Neural cell (in vitro differentiated cells): ENCODE results near the gene CYP1A1. TPM values are rescaled to one million over a fixed set of nuclear protein-coding genes. Genes with fewer than 3 reads are reported as not detected.

Source experiments
- H2AFZ ChIP-seq: fragments of 200-600, 300-800 bp; sonication (generic), shearing (Covaris generic); 2 replicates; pipeline ENCODE4 v1.6.0; 2014; ENCODE audit warnings: low read depth, mild to moderate bottlenecking, antibody characterized with exemption, low read length, moderate library complexity
- H3F3A ChIP-seq: fragments of 200-600 bp; shearing (Covaris generic); 2 replicates; pipeline ENCODE4 v1.6.1; 2016; ENCODE audit warnings: mild to moderate bottlenecking, moderate library complexity, mixed read lengths, antibody characterized with exemption, low read length; ENCODE audit not compliant: insufficient read depth, poor library complexity, severe bottlenecking
- H3K27ac ChIP-seq: fragments of 200-600, 300-800 bp; sonication (generic), shearing (Covaris generic); 2 replicates; pipeline ENCODE4 v1.5.1; 2014; ENCODE audit warnings: mild to moderate bottlenecking, low read length, moderate library complexity
- H3K27me3 ChIP-seq: fragments of 300-800, 200-600 bp; sonication (generic), shearing (Covaris generic); 2 replicates; pipeline ENCODE4 v1.6.0; 2014; ENCODE audit warnings: mild to moderate bottlenecking, low read depth, low read length, moderate library complexity; ENCODE audit not compliant: insufficient read depth
- H3K36me3 ChIP-seq: fragments of 300-800, 200-600 bp; sonication (generic), shearing (Covaris generic); 2 replicates; pipeline ENCODE4 v1.5.1; 2014; ENCODE audit warnings: mild to moderate bottlenecking, antibody characterized with exemption, low read length, moderate library complexity; ENCODE audit not compliant: insufficient read depth
- H3K4me2 ChIP-seq: fragments of 300-800, 200-600 bp; sonication (generic), shearing (Covaris generic); 2 replicates; pipeline ENCODE4 v1.6.0; 2014; ENCODE audit warnings: mild to moderate bottlenecking, low read length
- H3K4me3 ChIP-seq: fragments of 300-800, 200-600 bp; sonication (generic), shearing (Covaris generic); 2 replicates; pipeline ENCODE4 v1.5.1; 2014; ENCODE audit warnings: mild to moderate bottlenecking, low read length, moderate library complexity
- H3K79me2 ChIP-seq: fragments of 200-600 bp; shearing (Covaris generic); replicated peaks from 2 replicates; pipeline ENCODE4 v1.6.0; 2014; ENCODE audit warnings: mild to moderate bottlenecking, low read length, moderate library complexity; ENCODE audit not compliant: insufficient read depth
- H3K9ac ChIP-seq: fragments of 300-800, 200-600 bp; sonication (generic), shearing (Covaris generic); 2 replicates; pipeline ENCODE4 v1.6.1; 2016; ENCODE audit warnings: mild to moderate bottlenecking, low read length, mixed read lengths
- H3K9me2 ChIP-seq: fragments of 200-600 bp; shearing (Covaris generic); 2 replicates; pipeline ENCODE4 v1.6.1; 2016; ENCODE audit warnings: mild to moderate bottlenecking, low read length, mixed read lengths; ENCODE audit not compliant: insufficient read depth
- H3K9me3 ChIP-seq: fragments of 200-600, 300-800 bp; sonication (generic), shearing (Covaris generic); 2 replicates; pipeline ENCODE4 v1.6.1; 2016; ENCODE audit warnings: mild to moderate bottlenecking, mixed run types, low read length, moderate library complexity, mixed read lengths
- H4K20me1 ChIP-seq: fragments of 200-600 bp; shearing (Covaris generic); 2 replicates; pipeline ENCODE4 v1.6.1; 2016; ENCODE audit warnings: mild to moderate bottlenecking, mixed run types; ENCODE audit not compliant: insufficient read depth
- EZH2 ChIP-seq: fragments of 200-600, 300-800 bp; shearing (Covaris generic), sonication (generic); IDR thresholded peaks from 2 replicates; pipeline ENCODE4 v1.6.1; 2014; ENCODE audit warnings: antibody characterized with exemption, low read length, borderline replicate concordance, mild to moderate bottlenecking; ENCODE audit not compliant: insufficient read depth, poor library complexity, severe bottlenecking
- MXI1 ChIP-seq: fragments of 450-650 bp; conservative IDR thresholded peaks from 2 replicates; pipeline ENCODE4 v1.6.1; 2014; ENCODE audit warnings: antibody characterized with exemption, mild to moderate bottlenecking; ENCODE audit not compliant: poor library complexity, severe bottlenecking
- POLR2AphosphoS5 ChIP-seq: IDR thresholded peaks from 2 replicates; pipeline ENCODE4 v1.6.1; 2012
- RAD21 ChIP-seq: fragments of 450-650 bp; conservative IDR thresholded peaks from 2 replicates; pipeline ENCODE4 v1.6.1; 2014; ENCODE audit warnings: antibody characterized with exemption, mild to moderate bottlenecking, moderate library complexity
- SMC3 ChIP-seq: fragments of 450-650 bp; conservative IDR thresholded peaks from 2 replicates; pipeline ENCODE4 v1.6.1; 2014; ENCODE audit warnings: antibody characterized with exemption, mild to moderate bottlenecking, moderate library complexity; ENCODE audit not compliant: poor library complexity
- TAF1 ChIP-seq: IDR thresholded peaks from 2 replicates; pipeline ENCODE4 v1.6.1; 2012; ENCODE audit warnings: low read depth
- polyA plus RNA-seq: library from polyadenylated mRNA; depleted of rRNA; stranded (reverse); fragments of >200 nt; gene quantifications from 2 replicates; pipeline ENCODE4 v1.2.3, GENCODE V29; 2014
- TF ChIP-seq, protein P1 (sequence below): fragments of 450-650 bp; IDR thresholded peaks from 2 replicates; pipeline ENCODE4 v1.5.1; 2014; ENCODE audit warnings: antibody characterized with exemption, mild to moderate bottlenecking, moderate library complexity; ENCODE audit not compliant: poor library complexity, severe bottlenecking
- TF ChIP-seq, protein P2 (sequence below): IDR thresholded peaks from 2 replicates; pipeline ENCODE4 v1.6.1; 2012; ENCODE audit warnings: borderline replicate concordance

Gene CYP1A1
- polyA plus RNA-seq, 1 donor from 2014 or later: 0.09 TPM

GRCh38 chr15:74674161-74674560 lies 51.2 kb downstream of the CYP1A1 start:
- Histone ChIP-seq H3K36me3 (no peaks in the 10 kb centered on the region), H3K27ac (no peak overlapping the region), H3K9ac (no peak overlapping the region), H3K4me2 (no peak overlapping the region), H3K4me3 (no peak overlapping the region), H2AFZ (no peak overlapping the region), H4K20me1 (no peaks in the 10 kb centered on the region), H3F3A (no peaks in the 10 kb centered on the region), H3K27me3 (no peaks in the 10 kb centered on the region), H3K9me3 (no peaks in the 10 kb centered on the region), H3K9me2 (no peaks in the 10 kb centered on the region), H3K79me2 (peaks cover 24% of the 10 kb centered on the region)
- TF ChIP-seq, protein P1, sequence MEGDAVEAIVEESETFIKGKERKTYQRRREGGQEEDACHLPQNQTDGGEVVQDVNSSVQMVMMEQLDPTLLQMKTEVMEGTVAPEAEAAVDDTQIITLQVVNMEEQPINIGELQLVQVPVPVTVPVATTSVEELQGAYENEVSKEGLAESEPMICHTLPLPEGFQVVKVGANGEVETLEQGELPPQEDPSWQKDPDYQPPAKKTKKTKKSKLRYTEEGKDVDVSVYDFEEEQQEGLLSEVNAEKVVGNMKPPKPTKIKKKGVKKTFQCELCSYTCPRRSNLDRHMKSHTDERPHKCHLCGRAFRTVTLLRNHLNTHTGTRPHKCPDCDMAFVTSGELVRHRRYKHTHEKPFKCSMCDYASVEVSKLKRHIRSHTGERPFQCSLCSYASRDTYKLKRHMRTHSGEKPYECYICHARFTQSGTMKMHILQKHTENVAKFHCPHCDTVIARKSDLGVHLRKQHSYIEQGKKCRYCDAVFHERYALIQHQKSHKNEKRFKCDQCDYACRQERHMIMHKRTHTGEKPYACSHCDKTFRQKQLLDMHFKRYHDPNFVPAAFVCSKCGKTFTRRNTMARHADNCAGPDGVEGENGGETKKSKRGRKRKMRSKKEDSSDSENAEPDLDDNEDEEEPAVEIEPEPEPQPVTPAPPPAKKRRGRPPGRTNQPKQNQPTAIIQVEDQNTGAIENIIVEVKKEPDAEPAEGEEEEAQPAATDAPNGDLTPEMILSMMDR: no peak
- TF ChIP-seq RAD21 (no peak), TAF1 (no peak), SMC3 (no peak), POLR2AphosphoS5 (no peak), EZH2 (no peak), MXI1 (no peak)
- TF ChIP-seq, protein P2, sequence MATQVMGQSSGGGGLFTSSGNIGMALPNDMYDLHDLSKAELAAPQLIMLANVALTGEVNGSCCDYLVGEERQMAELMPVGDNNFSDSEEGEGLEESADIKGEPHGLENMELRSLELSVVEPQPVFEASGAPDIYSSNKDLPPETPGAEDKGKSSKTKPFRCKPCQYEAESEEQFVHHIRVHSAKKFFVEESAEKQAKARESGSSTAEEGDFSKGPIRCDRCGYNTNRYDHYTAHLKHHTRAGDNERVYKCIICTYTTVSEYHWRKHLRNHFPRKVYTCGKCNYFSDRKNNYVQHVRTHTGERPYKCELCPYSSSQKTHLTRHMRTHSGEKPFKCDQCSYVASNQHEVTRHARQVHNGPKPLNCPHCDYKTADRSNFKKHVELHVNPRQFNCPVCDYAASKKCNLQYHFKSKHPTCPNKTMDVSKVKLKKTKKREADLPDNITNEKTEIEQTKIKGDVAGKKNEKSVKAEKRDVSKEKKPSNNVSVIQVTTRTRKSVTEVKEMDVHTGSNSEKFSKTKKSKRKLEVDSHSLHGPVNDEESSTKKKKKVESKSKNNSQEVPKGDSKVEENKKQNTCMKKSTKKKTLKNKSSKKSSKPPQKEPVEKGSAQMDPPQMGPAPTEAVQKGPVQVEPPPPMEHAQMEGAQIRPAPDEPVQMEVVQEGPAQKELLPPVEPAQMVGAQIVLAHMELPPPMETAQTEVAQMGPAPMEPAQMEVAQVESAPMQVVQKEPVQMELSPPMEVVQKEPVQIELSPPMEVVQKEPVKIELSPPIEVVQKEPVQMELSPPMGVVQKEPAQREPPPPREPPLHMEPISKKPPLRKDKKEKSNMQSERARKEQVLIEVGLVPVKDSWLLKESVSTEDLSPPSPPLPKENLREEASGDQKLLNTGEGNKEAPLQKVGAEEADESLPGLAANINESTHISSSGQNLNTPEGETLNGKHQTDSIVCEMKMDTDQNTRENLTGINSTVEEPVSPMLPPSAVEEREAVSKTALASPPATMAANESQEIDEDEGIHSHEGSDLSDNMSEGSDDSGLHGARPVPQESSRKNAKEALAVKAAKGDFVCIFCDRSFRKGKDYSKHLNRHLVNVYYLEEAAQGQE: no peak

DNA sequence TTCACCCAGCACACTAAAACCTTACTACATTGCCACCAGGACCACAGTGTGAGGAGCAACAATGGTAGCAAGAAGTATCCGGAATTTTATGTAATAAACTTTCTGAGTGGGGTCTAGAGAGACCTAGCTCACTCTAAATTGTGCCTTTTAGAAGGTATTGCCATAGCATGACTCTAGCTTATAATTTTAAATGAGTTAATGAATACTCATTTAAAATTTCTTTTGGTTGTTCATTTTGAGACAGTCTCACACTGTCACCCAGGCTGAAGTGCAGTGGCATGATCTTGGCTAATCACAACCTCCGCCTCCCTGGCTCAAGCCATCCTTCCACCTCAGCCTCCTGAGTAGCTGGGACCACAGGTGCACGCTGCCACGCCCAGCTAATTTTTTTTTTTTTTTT lies 55.7 kb downstream of the CYP1A1 start:
- H3K9me3 ChIP-seq: no peaks in the 10 kb centered on the region
- TF ChIP-seq RAD21 (no peak), TAF1 (no peak)
- no peaks in the 10 kb centered on the region for H3K9me2 ChIP-seq
- no peak overlapping the region for H3K4me3 ChIP-seq
- H2AFZ ChIP-seq: no peak overlapping the region
- H3K27me3 ChIP-seq: no peaks in the 10 kb centered on the region
- H3F3A ChIP-seq: no peaks in the 10 kb centered on the region
- H3K27ac ChIP-seq: no peak overlapping the region
- H3K4me2 ChIP-seq: no peak overlapping the region
- no peaks in the 10 kb centered on the region for H3K36me3 ChIP-seq
- H3K9ac ChIP-seq: no peak overlapping the region
- H3K79me2 ChIP-seq: peaks cover 5% of the 10 kb centered on the region
- no peaks in the 10 kb centered on the region for H4K20me1 ChIP-seq

Other genes starting within 250 kb of the CYP1A1 start
- 11.2 and 12.8 TPM in 2 replicates for gene ARID3B, start 184.3 kb downstream of the CYP1A1 start, polyA plus RNA-seq
- 88.3 and 91.5 TPM in 2 replicates for gene CLK3, start 109.7 kb downstream of the CYP1A1 start, polyA plus RNA-seq
- 12.9 and 15.9 TPM in 2 replicates for gene EDC3, start 29.5 kb downstream of the CYP1A1 start, polyA plus RNA-seq
- gene CYP1A2, start 23.3 kb upstream of the CYP1A1 start, polyA plus RNA-seq: not detected in 2 replicates
- 40.5 and 45.5 TPM in 2 replicates for gene CSK, start 56.6 kb upstream of the CYP1A1 start, polyA plus RNA-seq
- 0.18 TPM in 1 of 2 replicates, not detected in the other for gene LMAN1L, start 87.3 kb upstream of the CYP1A1 start, polyA plus RNA-seq
- 0.27 and 0.66 TPM in 2 replicates for gene CPLX3, start 101.1 kb upstream of the CYP1A1 start, polyA plus RNA-seq
- 193 and 212 TPM in 2 replicates for gene ULK3, start 117.6 kb upstream of the CYP1A1 start, polyA plus RNA-seq
- gene SCAMP2, start 147.8 kb upstream of the CYP1A1 start, polyA plus RNA-seq: 4.5 and 10.9 TPM in 2 replicates
- gene MPI, start 164.5 kb upstream of the CYP1A1 start, polyA plus RNA-seq: 80.3 and 88.0 TPM in 2 replicates
- gene FAM219B, start 181.3 kb upstream of the CYP1A1 start, polyA plus RNA-seq: 250 and 293 TPM in 2 replicates
- gene COX5A, start 212.5 kb upstream of the CYP1A1 start, polyA plus RNA-seq: 132 and 155 TPM in 2 replicates
- 2.8 and 4.5 TPM in 2 replicates for gene RPP25, start 231.2 kb upstream of the CYP1A1 start, polyA plus RNA-seq